Cardiac muscle cell (in vitro differentiated cells and primary cell): ENCODE data around the gene PDSS2. TPM values are rescaled to one million over a fixed set of nuclear protein-coding genes. Genes with fewer than 3 reads are reported as not detected.
A peak's percentile ranks its signal among the peaks of the same experiment; 100 is the strongest.

Experiments used
- DNase-seq, 2 donors: peaks; one replicate each; pipeline versions ENCODE4 v3.0.0 to v3.0.0-alpha.2; 2010 to 2017; ENCODE audit warnings: low read depth in 1 of 2, low spot score in 1 of 2
- H3K27ac ChIP-seq: fragments of 200-600 bp; sonication (generic); 2 replicates; pipeline ENCODE4 v1.5.1; 2016
- H3K27me3 ChIP-seq: fragments of 200-600 bp; sonication (generic); 2 replicates; pipeline ENCODE4 v1.6.0; 2016; ENCODE audit warnings: control low read depth
- H3K36me3 ChIP-seq: fragments of 200-600 bp; sonication (generic); 2 replicates; pipeline ENCODE4 v1.5.1; 2016; ENCODE audit warnings: control low read depth
- H3K4me1 ChIP-seq: fragments of 200-600 bp; sonication (generic); 2 replicates; pipeline ENCODE4 v1.8.1; 2017; ENCODE audit warnings: low read depth, mild to moderate bottlenecking, mixed run types
- H3K4me3 ChIP-seq: fragments of 200-600 bp; sonication (generic); 2 replicates; pipeline ENCODE4 v1.5.1; 2016; ENCODE audit warnings: mild to moderate bottlenecking
- H3K9me3 ChIP-seq: fragments of 200-600 bp; sonication (generic); 2 replicates; pipeline ENCODE4 v1.5.1; 2017; ENCODE audit warnings: low read depth, mild to moderate bottlenecking, control low read depth
- CTCF ChIP-seq: IDR thresholded peaks from 2 replicates; pipeline ENCODE4 v1.5.1; 2012; ENCODE audit warnings: low read depth, mild to moderate bottlenecking, low read length
- polyA plus RNA-seq: library from polyadenylated mRNA; unstranded; fragments of >200 nt; fragmentation: Nextera tagmentation; extraction: Ambion mirVana; gene quantifications from 2 replicates; pipeline ENCODE4 v1.2.1, GENCODE V29; 2016
- total RNA-seq: library from RNA; depleted of rRNA; stranded (reverse); fragments of >200 nt; gene quantifications from 2 replicates; pipeline ENCODE4 v1.2.3, GENCODE V29; 2016

The PDSS2 gene
- total and polyA plus RNA-seq, 2 experiments from 2014 or later, result 12.3 to 19.4 TPM

DNA sequence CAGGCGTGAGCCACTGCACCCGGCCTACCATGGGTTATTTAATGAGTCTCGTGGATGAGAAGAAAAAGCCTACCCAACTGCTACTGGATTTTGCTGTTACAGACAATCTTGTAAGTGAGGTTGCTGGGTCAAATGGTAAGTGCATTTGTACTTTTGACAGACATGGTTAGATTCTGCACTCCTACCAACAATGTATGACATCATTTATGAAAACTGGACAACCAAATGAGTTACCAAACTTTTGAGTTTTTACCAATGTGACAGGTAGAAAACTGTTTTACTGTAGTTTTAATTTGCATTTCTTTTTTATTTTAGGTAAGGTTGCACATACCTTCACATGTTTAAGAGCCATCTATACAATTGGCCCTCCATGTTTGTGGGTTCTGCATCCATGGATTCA is 48.2 kb downstream of the PDSS2 start:
- no peak for TF ChIP-seq CTCF
- H3K27me3 ChIP-seq, result no peaks in the 10 kb centered on the region
- no peaks in the 10 kb centered on the region for H3K9me3 ChIP-seq
- no peaks in the 10 kb centered on the region for H3K36me3 ChIP-seq
- peaks cover 48% of the 10 kb centered on the region for H3K4me1 ChIP-seq
- H3K27ac ChIP-seq, result no peak overlapping the region
- no peak for DNase-seq
- no peak overlapping the region for H3K4me3 ChIP-seq

DNA sequence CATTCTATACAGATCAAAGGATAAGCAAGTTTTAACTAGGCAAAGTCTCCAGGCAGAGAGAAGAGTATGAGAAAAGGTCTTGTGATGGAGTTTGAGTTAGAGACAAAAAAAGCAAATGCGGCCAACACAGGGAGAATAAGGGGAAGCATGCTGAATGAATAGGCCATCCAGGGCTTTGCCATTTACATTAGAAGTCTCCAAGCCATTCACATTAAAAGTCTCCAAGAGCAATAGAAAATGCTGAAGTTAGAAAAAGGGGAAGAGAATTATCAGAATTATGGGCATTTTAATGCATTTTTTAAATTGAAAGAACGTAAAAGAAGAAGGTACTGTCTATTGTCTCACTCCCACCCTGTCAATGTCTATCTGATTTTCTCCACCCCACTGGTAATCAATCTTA is 49.4 kb downstream of the PDSS2 start:
- Histone ChIP-seq H3K4me3 (no peak overlapping the region), H3K36me3 (no peaks in the 10 kb centered on the region), H3K27ac (peak overlapping the region; percentile 31), H3K4me1 (peaks cover 41% of the 10 kb centered on the region), H3K27me3 (no peaks in the 10 kb centered on the region), H3K9me3 (no peaks in the 10 kb centered on the region)
- TF ChIP-seq CTCF, result no peak
- DNase-seq, result no peak

DNA sequence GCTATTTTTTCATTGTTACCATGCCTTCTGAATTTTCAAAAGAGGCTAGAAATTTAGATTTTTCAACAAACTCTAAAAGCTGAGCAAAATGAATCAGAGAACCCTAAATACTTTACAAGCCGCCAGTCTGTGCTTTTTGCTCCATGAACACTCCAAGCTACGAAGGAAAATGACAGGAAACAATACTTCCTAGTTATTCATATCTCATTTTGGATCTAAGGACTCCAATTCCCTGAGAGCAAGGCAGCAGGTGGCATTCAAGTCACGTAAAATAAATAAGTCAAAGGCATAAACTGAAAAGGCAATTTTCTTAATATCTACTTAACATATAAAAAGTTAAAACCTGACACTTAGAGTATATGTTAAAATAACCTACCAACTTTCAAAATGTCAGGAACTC is 50.6 kb downstream of the PDSS2 start:
- H3K27ac ChIP-seq, result peak overlapping the region; percentile 31
- TF ChIP-seq CTCF, result no peak
- DNase-seq, result no peak
- H3K36me3 ChIP-seq, result no peaks in the 10 kb centered on the region
- no peaks in the 10 kb centered on the region for H3K9me3 ChIP-seq
- H3K4me3 ChIP-seq, result no peak overlapping the region
- H3K27me3 ChIP-seq, result no peaks in the 10 kb centered on the region
- H3K4me1 ChIP-seq, result peaks cover 29% of the 10 kb centered on the region

DNA sequence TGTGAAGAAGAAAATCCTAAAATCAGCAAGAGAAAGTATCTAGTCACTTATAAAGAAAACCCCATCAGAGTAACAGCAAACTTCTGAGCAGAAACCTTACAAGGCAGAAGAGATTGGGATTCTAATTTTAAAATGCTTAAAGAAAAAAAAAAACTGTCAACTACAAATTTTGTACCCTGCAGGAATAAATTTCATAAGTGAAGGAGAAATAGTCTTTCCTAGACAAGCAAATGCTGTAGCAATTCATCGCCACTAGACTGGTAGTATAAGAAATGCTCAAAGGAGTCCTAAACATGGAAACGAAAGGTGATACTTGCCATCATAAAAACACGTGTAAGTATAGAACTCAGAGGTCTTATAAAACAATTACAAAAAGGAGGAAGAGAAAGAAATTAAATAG is 54.4 kb downstream of the PDSS2 start:
- Histone ChIP-seq H3K4me1 (peaks cover 25% of the 10 kb centered on the region), H3K36me3 (no peaks in the 10 kb centered on the region), H3K27ac (no peak overlapping the region), H3K4me3 (no peak overlapping the region), H3K27me3 (no peaks in the 10 kb centered on the region), H3K9me3 (no peaks in the 10 kb centered on the region)
- TF ChIP-seq CTCF, result no peak
- DNase-seq, result no peak

DNA sequence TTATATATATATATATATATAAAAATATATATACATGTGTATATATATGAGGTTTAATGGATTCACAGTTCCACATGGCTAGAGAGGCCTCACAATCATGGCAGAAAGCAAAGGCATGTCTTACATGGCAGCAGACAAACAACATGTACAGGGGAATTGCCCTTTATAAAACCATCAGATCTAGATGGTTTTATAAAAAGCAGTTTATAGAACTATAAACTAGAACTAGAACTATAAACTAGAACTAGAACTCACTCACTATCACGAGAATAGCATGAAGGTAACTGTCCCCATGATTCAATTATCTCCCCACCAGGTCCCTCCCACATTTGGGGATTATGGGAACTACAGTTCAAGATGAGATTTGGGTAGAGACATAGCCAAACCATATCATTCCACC is 56.8 kb downstream of the PDSS2 start:
- Histone ChIP-seq H3K36me3 (no peaks in the 10 kb centered on the region), H3K27me3 (no peaks in the 10 kb centered on the region), H3K27ac (no peak overlapping the region), H3K4me3 (no peak overlapping the region), H3K4me1 (peaks cover 18% of the 10 kb centered on the region), H3K9me3 (no peaks in the 10 kb centered on the region)
- DNase-seq, result no peak
- TF ChIP-seq CTCF, result no peak

GRCh38 chr6:107401573-107401972 is 57.8 kb downstream of the PDSS2 start:
- H3K27ac ChIP-seq, result no peak overlapping the region
- H3K27me3 ChIP-seq, result no peaks in the 10 kb centered on the region
- no peaks in the 10 kb centered on the region for H3K36me3 ChIP-seq
- no peak for DNase-seq
- H3K4me1 ChIP-seq, result peaks cover 11% of the 10 kb centered on the region
- H3K4me3 ChIP-seq, result no peak overlapping the region
- no peaks in the 10 kb centered on the region for H3K9me3 ChIP-seq
- TF ChIP-seq CTCF, result no peak
